Anterior cingulate cortex (tissue), 58 donors: ENCODE data around the gene TOMM7.
"Not testable (repeated sequence)": the region's sequence is repeated elsewhere in the genome, so short reads cannot be mapped to it uniquely, and the experiment has no call there.

Experiments
- DNase-seq, 58 donors: peaks; one replicate each; lab custom pipeline; 2025; lab: John Stamatoyannopoulos, UW

TOMM7 gene

GRCh38 chr7:22854158-22855048, 31.8 kb upstream of the TOMM7 start:
- peak in 34 of 58 donors; percentile 9 to 79 (median 36) for DNase-seq

GRCh38 chr7:22853674-22854157, 31.1 kb upstream of the TOMM7 start:
- no peak for DNase-seq

GRCh38 chr7:22853138-22853537, 30.5 kb upstream of the TOMM7 start:
- no peak for DNase-seq

GRCh38 chr7:22851145-22851544, 28.5 kb upstream of the TOMM7 start:
- DNase-seq = no peak

GRCh38 chr7:22850394-22850793, 27.7 kb upstream of the TOMM7 start:
- DNase-seq = not testable (repeated sequence)

GRCh38 chr7:22849662-22850061, 27.0 kb upstream of the TOMM7 start:
- no peak for DNase-seq

GRCh38 chr7:22849172-22849571, 26.5 kb upstream of the TOMM7 start:
- DNase-seq = no peak

- DNase-seq = no peak
These were observed 24.3 kb upstream of the TOMM7 start for GRCh38 chr7:22846961-22847360.

- no peak for DNase-seq
These were observed 22.7 kb upstream of the TOMM7 start for GRCh38 chr7:22845221-22845834.

GRCh38 chr7:22843681-22844309, 21.1 kb upstream of the TOMM7 start:
- DNase-seq = no peak

GRCh38 chr7:22842973-22843372, 20.3 kb upstream of the TOMM7 start:
- no peak for DNase-seq

- peak in 18 of 58 donors; percentile 6 to 62 (median 23) for DNase-seq
These were observed 19.8 kb upstream of the TOMM7 start for GRCh38 chr7:22842383-22842941.

GRCh38 chr7:22841954-22842353, 19.3 kb upstream of the TOMM7 start:
- no peak for DNase-seq

- no peak for DNase-seq
These were observed 14.7 kb upstream of the TOMM7 start for GRCh38 chr7:22837308-22837707.

- DNase-seq = not testable (repeated sequence)
These were observed 13.9 kb upstream of the TOMM7 start for GRCh38 chr7:22836506-22836905.

GRCh38 chr7:22833957-22834356, 11.3 kb upstream of the TOMM7 start:
- no peak for DNase-seq

GRCh38 chr7:22833113-22833855, 10.6 kb upstream of the TOMM7 start:
- DNase-seq = no peak

- DNase-seq = no peak
These were observed 9.8 kb upstream of the TOMM7 start for GRCh38 chr7:22832401-22832800.

- DNase-seq = no peak
These were observed 9.1 kb upstream of the TOMM7 start for GRCh38 chr7:22831602-22832305.

GRCh38 chr7:22827563-22827962, 4.9 kb upstream of the TOMM7 start:
- no peak for DNase-seq
